Tongue (tissue), 2 donors: ENCODE data around the gene TMEM45A. TPM values are rescaled to one million over a fixed set of nuclear protein-coding genes. Genes with fewer than 3 reads are reported as not detected.
A peak's percentile ranks its signal among the peaks of the same experiment; 100 is the strongest.
"Not testable (repeated sequence)": the region's sequence is repeated elsewhere in the genome, so short reads cannot be mapped to it uniquely, and the experiment has no call there.

Experiments
- DNase-seq: peaks from one replicate; pipeline ENCODE4 v3.0.0-alpha.2; 2015
- total RNA-seq: library from RNA; depleted of rRNA; stranded (reverse); fragments of >200 nt; gene quantifications from one replicate; pipeline ENCODE4 v1.2.3, GENCODE V29; 2014

The TMEM45A gene
- total RNA-seq, result 19.9 TPM

GRCh38 chr3:100492059-100493006 lies at the start of gene TMEM45A:
Gene TMEM45A (plus strand): TSS chr3:100492619. CDS start chr3:100555212, 62,593 bp downstream.
- peak; percentile 97 for DNase-seq

- DNase-seq, result no peak
These were observed 48.7 kb upstream of the TMEM45A start for GRCh38 chr3:100443690-100444089.

- not testable (repeated sequence) for DNase-seq
These were observed 45.4 kb upstream of the TMEM45A start for GRCh38 chr3:100447067-100447466.

- DNase-seq, result no peak
These were observed 44.3 kb upstream of the TMEM45A start for GRCh38 chr3:100448079-100448478.

GRCh38 chr3:100449214-100449613 lies 43.2 kb upstream of the TMEM45A start:
- DNase-seq, result no peak

- no peak for DNase-seq
These were observed 37.7 kb upstream of the TMEM45A start for GRCh38 chr3:100454677-100455076.

GRCh38 chr3:100455841-100456550 lies 36.4 kb upstream of the TMEM45A start:
- no peak for DNase-seq

GRCh38 chr3:100456745-100457144 lies 35.7 kb upstream of the TMEM45A start:
- no peak for DNase-seq

GRCh38 chr3:100457811-100458210 lies 34.6 kb upstream of the TMEM45A start:
- no peak for DNase-seq

GRCh38 chr3:100458814-100459213 lies 33.6 kb upstream of the TMEM45A start:
- no peak for DNase-seq

- DNase-seq, result peak; percentile 74
These were observed 29.4 kb upstream of the TMEM45A start for GRCh38 chr3:100463002-100463401.

- no peak for DNase-seq
These were observed 28.7 kb upstream of the TMEM45A start for GRCh38 chr3:100463646-100464155.

- no peak for DNase-seq
These were observed 26.3 kb upstream of the TMEM45A start for GRCh38 chr3:100465892-100466777.

- DNase-seq, result no peak
These were observed 25.3 kb upstream of the TMEM45A start for GRCh38 chr3:100467133-100467532.

- DNase-seq, result no peak
These were observed 23.7 kb upstream of the TMEM45A start for GRCh38 chr3:100468676-100469075.

- no peak for DNase-seq
These were observed 21.5 kb upstream of the TMEM45A start for GRCh38 chr3:100470951-100471350.

- DNase-seq, result no peak
These were observed 21.0 kb upstream of the TMEM45A start for GRCh38 chr3:100471444-100471843.

- not testable (repeated sequence) for DNase-seq
These were observed 14.5 kb upstream of the TMEM45A start for GRCh38 chr3:100477851-100478360.

GRCh38 chr3:100478521-100478920 lies 13.9 kb upstream of the TMEM45A start:
- not testable (repeated sequence) for DNase-seq

- no peak for DNase-seq
These were observed 12.3 kb upstream of the TMEM45A start for GRCh38 chr3:100480081-100480480.

- DNase-seq, result no peak
These were observed 10.2 kb upstream of the TMEM45A start for GRCh38 chr3:100482176-100482575.

- DNase-seq, result no peak
These were observed 8.9 kb upstream of the TMEM45A start for GRCh38 chr3:100483529-100483928.
